Dermis microvascular lymphatic vessel endothelial cell (primary cell): Measurements from ENCODE around the gene OVAAL. TPM values are rescaled to one million over a fixed set of nuclear protein-coding genes. Genes with fewer than 3 reads are reported as not detected.
A peak's percentile ranks its signal among the peaks of the same experiment; 100 is the strongest.

ENCODE experiments used
- DNase-seq, 2 donors: peaks; one replicate each; pipeline versions ENCODE4 v3.0.0 to v3.0.0-alpha.2; 2010; ENCODE audit warnings: low read depth in 2 of 2
- total RNA-seq: library from RNA; depleted of rRNA; stranded (reverse); fragments of >200 nt; gene quantifications from 2 replicates; pipeline ENCODE4 v1.2.1, GENCODE V29; 2014

Gene OVAAL
- not detected in 2 replicates for total RNA-seq

DNA sequence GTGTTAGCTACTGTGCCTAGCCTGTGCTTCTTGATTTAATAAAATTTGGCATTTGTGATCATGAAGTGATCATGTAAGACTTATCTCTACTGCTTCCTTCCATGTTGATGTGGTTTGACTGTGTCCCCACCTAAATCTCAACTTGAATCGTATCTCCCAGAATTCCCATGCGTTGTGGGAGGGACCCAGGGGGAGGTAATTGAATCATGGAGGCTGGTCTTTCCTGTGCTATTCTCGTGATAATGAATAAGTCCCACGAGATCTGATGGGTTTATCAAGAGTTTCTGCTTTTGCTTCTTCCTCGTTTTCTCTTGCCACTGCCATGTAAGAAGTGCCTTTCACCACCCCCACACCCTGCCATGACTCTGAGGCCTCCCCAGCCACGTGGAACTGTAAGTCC lies at the start of gene OVAAL:
OVAAL (plus strand) TSS at position 301 of the 400 bp plus-strand sequence.
- DNase-seq: no peak

DNA sequence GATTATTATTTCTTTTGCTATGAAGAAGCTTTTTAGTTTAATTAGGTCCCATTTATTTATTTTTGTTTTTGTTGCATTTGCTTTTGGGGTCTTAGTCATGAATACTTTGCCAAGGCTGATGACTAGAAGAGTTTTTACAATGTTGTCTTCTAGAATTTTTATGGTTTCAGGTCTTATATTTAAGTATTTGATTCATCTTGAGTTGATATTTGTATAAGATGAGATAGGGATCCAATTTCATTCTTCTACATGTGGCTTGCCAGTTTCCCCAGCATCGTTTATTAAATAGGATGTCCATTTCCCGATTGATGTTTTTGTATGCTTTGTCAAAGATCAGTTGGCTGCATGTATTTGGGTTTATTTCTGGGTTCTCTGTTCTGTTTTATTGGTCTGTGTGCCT lies 47.9 kb upstream of the OVAAL start:
- DNase-seq: no peak

DNA sequence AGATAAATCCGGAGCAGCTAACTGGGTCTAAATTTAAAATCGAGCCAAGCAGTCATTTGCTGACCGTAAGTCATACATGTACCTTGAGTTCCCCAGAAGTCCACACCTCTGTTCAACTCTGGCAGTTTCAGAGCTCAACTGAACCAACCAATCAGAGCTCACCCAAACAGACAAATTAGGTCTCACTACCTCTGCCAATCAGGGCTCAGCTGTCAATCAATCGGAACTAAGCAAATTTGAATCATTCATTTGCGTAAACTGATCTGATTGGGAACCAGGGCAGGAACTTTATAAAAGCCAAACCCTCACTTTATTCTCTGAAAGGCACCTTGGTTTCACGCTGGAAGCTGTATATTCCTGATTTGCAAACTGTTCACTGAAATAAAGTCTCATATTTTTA lies 45.2 kb upstream of the OVAAL start:
- DNase-seq: no peak

DNA sequence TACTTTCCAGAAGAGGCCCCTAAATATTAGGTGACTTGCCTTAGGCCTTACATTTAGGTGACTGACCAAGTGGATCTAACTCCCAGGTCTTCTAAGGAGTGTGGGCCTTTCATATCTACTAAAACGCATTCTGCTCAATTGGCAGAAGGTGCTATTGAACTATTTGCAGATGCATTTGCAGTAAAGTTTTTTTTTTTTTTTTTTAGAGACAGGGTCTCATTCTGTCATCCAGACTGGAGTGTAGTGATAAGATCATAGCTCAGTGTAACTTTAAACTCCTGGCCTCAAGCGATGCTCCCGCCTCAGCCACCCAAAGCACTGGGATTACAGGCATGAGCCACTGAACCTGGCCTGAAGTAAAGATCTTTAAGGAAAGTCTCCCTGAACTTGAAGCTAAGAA lies 43.4 kb upstream of the OVAAL start:
- no peak for DNase-seq

DNA sequence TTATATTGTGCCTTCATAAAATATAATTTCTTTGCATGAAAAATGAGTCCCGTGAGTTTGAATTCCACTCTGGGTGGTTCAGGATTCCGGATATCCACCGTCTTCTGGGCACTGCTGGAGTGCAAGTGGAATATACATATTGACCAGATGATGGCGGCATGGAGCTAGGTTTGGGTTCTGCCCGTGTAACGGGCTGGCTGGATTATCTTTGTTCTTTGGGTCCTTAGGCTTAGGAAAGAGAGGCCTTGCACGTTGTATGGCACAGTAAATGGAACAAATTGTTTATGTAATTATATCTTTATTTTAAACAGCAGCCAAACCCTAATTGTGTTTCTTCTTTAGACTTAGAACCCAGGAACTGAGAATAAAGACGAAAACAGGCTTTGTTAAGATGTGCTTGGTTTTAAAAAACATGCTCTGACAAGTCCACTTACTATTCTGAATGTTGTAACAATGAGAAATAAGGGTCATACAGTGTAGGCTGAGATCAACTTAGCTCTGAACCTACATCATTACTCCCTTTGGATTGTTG lies 42.8 kb upstream of the OVAAL start:
- DNase-seq: peak; percentile 65 to 87

DNA sequence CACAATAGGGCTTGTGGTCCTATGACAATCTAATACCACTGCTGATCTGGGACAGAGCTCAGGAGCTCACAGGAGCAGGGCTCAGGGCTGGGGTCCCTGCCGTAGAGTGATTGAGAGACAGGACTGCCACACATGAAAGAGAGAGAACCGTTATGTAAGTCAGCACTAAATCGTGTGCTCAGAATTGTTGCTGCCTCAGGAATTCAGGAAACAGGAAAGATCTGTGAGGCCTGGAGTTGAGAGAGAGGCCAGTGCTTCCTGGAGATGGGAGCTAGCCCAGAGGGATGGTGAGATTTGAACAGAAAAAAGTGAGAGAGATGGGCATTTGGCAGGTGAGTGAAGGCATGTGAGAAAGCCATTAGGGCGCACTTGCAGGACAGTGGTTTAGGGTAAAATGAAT lies 38.9 kb upstream of the OVAAL start:
- peak; percentile 81 to 88 for DNase-seq

DNA sequence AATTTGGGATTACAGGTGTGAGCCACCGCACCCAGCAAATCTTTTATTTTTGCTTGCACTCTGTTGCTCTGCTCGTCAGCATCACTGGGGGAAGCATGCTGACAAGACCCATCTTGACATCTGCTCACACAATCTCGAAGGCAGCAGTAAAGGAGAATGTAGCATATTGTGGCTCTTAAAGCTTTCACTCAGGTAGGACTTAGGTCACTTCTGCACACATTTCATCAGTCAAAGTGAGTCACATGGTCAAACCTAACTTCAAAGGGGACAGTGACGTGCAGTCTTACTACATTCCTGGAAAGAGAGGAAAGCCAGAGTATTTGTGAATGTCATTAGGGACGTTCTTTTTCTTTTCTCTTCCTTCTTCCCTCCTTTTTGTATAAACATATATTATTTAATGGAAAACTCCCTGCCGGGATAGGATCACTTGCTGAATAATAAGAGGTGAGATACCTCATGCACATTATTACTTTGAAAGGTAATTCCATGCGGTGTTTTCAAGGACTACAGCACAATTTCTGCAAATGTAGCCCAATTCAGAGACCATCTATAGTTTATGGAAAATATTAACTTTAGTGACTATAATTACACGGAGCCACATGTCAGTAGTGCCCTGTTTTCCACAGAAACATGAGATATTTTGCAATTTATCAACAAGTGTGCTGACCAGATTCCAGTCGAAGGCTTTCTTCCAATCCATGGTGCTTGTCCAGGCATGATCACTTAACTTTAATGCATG lies 37.1 kb upstream of the OVAAL start:
- no peak for DNase-seq

DNA sequence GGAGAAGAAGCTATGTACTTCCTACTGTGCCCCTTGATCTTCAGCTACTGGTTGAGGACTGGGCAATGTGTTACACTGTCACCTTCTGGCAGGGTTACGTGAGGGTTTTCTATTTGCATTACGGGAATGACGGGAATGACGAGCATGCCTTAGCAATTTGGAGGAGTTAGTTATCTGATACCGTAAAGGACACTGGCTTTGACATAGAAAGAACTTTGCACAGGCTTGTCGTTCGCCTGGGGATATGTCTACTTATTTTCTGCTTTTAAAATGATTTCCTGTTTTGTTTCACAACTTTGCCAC lies 36.6 kb upstream of the OVAAL start:
- DNase-seq: no peak

DNA sequence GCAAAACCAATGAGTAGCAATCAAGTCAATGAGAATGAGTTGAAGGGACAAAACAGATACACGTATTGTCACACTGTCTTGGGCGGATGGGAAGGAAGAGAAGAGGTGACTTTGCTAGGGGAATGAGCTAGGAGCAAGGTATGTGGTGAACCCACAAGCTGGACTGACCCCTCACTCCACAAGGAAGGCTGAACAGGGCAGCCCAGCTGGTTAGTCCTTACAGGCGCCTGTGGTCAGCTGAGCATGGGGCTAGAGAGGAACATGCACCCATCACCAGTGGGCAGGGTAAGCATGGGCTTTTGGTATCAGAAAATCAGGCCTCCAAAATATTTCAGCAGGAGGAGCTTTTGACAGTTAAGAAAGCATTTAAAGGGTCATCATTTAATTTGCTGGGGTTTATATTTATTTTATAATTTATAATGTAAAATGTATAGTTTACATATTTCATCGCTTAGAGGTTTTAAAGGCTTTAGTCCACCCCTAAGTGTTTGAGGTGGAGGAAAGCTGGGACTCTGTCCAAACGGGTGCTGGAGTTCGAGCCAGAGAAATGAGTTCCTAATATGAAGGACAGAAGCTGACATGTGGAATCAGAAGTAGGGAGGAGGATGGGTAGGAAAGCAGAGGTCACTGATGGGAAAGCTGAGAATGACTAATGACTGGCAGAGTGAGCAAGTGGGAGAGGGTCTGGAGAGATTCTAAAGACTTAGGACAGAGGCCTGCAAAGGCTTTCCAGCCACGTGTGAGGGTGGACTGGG lies 34.4 kb upstream of the OVAAL start:
- no peak for DNase-seq

DNA sequence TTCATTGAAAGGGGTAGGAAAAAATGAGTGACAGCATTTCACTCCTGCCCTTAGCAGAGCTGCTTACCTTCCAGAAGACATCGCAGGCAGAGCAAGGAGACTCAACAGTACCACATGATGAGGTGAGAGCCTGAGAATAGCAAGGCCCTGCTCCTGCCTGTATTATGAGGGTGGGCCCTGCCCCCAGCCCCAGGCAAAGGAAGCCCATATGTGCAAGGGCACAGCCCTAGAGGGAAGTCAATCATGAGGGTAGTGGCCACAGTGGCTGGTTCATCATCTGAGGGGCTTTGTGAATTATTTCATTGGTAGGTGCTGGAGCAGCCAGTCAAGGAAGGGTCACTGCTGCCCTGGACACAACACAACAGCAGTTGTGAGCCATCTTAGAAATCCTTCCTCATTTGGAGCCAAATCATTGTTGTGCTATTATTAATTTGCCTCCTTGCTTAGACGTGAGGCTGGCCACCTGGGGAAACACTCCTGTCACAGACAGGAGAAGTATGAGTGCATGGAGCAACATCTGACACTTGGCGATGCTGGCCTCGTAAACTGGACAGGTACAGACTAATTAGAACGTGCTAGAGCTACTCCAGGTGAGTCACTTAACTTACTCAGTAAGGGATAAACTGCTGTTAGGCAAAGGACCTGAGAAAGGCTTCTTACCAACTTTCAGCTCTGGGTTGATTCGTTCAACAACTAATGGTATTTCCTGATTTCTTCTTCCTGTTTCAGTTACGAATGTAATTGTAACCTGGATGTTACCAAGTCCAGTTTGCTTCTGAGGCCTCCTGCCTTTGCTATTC lies 33.6 kb upstream of the OVAAL start:
- peak in 1 of 2 donors; percentile 30 for DNase-seq

DNA sequence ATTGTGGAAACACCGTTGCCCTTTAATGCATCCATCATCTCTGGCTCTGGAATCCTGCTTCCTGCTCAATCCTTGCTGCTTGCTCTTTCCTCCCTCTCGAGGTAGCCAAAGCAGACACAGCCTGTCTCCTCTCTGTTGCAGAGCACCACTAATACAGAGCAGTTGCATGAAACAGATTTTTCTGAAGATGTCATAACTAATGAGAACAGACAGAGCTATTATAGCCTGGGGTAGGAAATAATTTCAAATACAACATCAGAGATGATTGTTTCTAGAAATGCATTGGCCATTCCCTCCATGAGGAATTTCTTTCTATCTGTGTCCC lies 33.1 kb upstream of the OVAAL start:
- no peak for DNase-seq

DNA sequence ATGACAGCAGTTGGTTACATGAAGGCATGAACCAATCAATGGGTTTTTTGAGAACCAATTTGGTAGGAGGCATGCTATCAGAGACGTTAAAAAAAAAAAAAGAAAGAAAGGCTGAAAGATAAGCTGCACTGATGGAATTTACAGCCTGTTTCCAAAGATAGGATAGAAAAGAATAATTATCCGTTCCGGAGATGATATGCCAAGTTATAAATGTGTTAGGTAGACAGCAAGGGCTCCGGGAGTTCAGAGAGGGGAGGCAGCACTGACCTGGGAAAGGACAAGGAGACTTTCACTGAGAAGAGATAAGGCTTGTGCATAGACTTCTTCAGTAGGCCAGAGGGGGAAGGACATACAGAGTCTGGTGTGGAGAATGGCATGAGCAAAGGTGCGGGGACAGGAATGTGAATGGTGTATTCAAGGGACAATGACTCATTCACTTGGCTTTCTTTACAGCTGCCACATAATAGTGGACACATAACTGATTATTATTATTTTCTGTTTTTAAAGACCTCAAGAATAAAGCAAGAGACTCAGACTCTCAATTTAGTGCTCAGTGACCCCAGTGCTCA lies 31.6 kb upstream of the OVAAL start:
- peak in 1 of 2 donors; percentile 75 for DNase-seq

DNA sequence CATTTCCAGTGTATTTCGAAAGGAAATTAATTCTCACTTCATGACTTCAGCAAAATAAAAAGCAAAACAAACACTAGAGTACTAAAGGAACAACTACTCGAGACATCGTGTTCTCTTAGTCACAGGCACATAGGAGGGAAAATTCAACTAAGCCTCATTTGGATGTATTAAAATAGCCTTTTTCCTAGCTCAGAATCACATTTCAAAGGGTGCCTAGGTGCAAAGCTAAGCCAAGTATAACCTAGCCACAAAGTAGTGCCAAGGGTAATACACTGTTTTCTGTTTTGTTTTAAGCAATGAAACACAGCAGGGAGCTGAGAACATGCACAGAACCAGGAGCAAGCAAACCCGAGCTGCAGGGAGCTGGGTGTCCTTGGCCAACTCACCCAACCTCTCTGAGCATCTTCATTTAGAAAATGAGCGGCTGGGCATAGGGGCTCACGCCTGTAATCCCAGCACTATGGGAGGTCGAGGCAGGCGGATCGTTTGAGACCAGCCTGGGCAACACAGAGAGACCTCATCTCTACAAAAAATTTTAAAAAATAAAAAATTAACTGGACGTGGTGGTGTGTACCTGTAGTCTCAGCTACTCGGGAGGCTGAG lies 29.8 kb upstream of the OVAAL start:
- DNase-seq: peak in 1 of 2 donors; percentile 20

DNA sequence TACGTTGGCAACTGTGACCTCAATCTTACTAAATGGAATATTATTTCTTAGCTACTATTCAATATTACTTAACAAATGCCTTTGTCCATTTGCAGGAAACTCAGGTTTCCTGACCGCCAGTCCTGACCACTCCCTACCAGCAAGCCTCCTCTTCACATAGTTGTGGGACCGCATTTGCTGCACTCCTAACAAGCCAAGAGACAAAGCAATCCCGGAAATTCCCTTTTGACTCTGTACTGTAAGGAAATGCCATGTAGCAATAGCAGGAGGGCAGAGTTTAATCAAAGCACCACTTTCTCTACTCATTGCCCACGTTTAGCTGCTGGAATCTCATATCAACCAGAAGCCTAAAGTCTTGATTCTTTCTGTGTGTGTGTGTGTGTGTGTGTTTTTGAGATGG lies 28.3 kb upstream of the OVAAL start:
- DNase-seq: peak; percentile 82 to 88

DNA sequence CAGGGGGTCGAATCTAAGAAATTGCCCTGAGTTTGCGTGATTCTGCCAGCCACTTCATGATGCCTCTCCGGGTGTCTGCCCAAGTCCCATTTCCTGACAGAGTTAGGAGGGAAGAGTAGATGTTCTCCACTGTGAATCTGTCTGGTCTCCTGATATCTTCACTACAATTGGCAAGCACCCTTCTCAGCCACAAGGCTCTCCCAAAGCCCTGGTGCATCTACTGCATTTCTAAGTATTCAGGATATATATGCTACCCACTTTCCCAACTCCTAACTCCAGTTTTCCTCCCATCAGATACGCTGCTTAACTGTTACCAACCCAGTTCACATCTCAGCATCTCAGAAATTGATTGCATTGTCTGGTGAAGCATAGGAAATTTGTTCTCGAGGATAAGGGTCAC lies 25.9 kb upstream of the OVAAL start:
- no peak for DNase-seq

DNA sequence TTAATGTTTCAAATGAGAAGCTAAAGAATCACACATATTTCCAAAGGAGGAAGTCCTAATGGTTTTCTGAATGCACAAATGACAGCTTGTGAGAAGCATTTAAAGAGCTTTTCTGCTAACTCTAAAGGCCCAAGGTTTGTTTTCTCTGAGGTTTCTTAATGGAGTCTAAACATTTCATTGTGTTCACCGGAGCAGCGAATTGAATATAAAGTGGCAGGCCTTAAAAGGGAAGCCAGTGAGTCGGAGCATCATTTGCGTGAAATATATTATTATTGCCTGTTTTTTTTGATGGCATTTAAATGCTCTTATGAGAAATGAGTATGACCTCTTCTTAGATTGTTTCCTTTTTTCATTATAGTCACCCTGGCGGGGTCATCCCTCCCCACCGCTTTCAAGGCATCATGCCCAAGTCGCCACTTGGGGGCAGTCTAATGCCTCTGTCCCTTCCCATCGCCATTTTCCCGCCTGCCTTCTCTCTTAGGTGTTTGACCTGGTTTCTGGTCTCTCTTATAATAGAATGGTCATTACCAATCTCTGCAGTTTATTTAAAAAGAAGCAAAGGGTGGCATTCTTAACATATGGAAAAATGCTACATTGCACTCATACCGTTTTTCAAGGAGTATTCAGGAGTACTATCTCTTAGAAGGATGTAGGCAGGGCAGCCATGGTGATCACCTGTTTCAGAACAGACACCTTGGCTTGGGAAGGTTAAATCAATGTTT lies 25.3 kb upstream of the OVAAL start:
- DNase-seq: peak; percentile 56 to 74

DNA sequence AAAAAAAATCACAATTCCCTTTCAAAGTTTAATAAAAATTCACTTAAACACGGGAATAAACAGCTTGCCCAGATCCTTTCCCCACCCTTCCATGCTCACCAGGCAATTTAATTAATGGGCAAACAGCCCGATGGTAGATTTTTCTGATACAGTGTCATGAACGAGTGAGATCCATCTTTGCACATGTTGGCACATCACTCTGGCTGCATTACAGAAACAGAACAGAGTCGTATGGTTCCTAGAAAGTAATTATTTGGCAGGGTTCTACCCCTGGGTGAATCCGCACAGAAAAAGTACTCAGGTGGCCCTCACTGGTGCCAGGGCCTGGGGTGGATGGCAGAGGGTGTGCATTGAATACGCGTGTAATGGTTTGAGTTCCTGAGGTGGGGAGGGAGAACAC lies 24.6 kb upstream of the OVAAL start:
- DNase-seq: no peak

DNA sequence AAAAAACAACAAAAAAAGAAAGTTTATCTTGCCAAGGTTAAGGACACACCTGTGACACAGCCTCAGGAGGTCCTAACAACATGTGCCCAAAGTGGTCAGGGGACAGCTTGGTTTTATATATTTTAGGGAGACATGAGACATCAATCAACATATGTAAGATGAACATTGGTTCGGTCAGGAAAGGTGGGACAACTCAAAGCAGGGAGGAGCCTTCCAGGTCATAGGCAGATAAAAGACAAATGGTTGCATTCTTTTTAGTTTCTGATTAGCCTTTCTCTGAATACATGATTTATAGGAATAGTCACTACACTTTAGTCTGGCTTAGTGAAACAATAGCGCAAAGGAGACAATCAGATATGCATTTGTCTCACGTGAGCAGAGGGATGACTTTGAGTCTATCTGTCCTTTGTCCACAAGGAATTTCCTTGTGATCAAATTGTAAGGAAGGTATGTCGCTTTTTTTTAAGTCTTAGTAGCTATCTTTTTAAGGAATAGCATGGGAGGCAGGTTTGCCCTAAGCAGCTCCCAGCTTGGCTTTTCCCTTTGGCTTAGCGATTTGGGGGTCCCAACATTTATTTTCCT lies 23.3 kb upstream of the OVAAL start:
- no peak for DNase-seq

DNA sequence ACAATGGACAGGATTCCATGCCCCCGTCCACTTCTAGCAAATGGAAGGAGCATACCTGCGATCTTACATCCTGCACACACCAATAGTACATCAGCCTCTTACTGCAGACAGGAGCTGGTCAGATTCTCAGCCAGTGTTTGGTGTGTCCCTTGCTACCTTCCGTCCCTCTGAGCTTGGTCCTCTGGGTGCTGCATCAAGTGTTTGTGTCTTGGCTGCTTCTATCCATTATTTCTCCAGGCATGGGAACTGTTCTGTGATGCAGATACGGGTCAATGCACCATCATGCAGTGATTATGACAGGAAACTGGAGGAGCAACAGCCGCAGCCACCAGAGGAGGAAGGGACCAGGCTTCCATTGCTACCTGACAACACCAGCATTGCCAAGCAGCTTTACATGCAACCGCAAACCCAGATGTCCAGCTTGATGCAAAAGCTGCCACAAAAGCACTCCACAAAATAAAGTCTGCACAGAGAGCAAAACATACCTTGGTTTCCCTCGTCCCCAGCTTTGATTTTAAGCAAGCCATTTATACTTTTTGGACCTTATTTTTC lies 21.9 kb upstream of the OVAAL start:
- no peak for DNase-seq

DNA sequence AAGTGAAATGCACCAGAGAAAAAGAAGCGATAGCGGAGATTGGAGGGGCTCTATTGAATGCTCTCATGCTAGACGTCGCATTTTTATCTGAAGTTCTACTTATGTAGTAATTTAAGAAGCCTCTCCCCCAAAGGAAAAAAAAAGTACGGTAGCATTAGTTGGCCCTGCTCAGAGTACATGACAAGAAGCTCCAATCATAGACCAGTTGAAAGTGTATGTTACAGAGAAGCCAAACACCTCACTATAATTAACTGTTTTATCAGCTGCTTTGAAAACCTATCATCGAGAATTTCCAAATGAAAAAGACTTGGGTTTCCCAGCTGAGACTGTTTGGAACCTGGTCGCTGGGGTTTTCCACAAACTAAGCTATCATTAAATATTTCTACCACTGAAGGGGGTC lies 19.6 kb upstream of the OVAAL start:
- no peak for DNase-seq
